Thyroid gland (tissue), 4 donors: Measurements from ENCODE around the gene MEMO1.

Source experiments
- CTCF ChIP-seq, 6 experiments: fragments of 200-600 bp in 3 of 6; fragments of 450-650 bp in 3 of 6; sonication (generic) in 3 of 6; IDR thresholded peaks; one replicate each; pipeline ENCODE4 v1.5.1; 2016 to 2019; ENCODE audit warnings: antibody characterized with exemption in 6 of 6, mild to moderate bottlenecking in 2 of 6, inconsistent platforms in 1 of 6, moderate library complexity in 1 of 6
- POLR2A ChIP-seq, 2 donors: fragments of 450-650 bp; IDR thresholded peaks; one replicate each; pipeline ENCODE4 v1.6.1; 2017; ENCODE audit warnings: antibody characterized with exemption in 2 of 2, mild to moderate bottlenecking in 2 of 2, moderate library complexity in 1 of 2

- TF ChIP-seq CTCF (IDR thresholded peaks at IDR 0.05) (no peak), POLR2A (IDR thresholded peaks at IDR 0.05) (no peak)
Observed at GRCh38 chr2:31940920-31941319, 69.9 kb downstream of the MEMO1 start.
